Prostate gland (tissue), 2 donors: ENCODE measurements around the gene RANBP9. TPM values are rescaled to one million over a fixed set of nuclear protein-coding genes. Genes with fewer than 3 reads are reported as not detected.

Experiments
- DNase-seq: peaks from one replicate; pipeline ENCODE4 v3.0.0-alpha.2; 2019; ENCODE audit warnings: low spot score
- H3K27ac ChIP-seq, 2 donors: fragments of 200-600 bp; sonication (generic); 2 replicates each; pipeline ENCODE4 v1.5.1; 2017 to 2019
- H3K27me3 ChIP-seq: fragments of 200-600 bp; sonication (generic); replicated peaks from 2 replicates; pipeline ENCODE4 v1.5.1; 2019; ENCODE audit not compliant: insufficient read depth
- H3K36me3 ChIP-seq, 2 donors: fragments of 200-600 bp; sonication (generic); 1 replicate in 1 of 2; 2 replicates in 1 of 2; pipeline versions ENCODE4 v1.5.1 to v1.8.1; 2017 to 2019
- H3K4me1 ChIP-seq: fragments of 200-600 bp; sonication (generic); replicated peaks from 2 replicates; pipeline ENCODE4 v1.5.1; 2019
- H3K4me3 ChIP-seq, 2 donors: fragments of 200-600 bp; sonication (generic); 2 replicates each; pipeline ENCODE4 v1.5.1; 2017 to 2019
- H3K9me3 ChIP-seq: fragments of 200-600 bp; sonication (generic); 2 replicates; pipeline ENCODE4 v1.5.1; 2017
- CTCF ChIP-seq, 4 experiments: fragments of 200-600 bp in 2 of 4; fragments of 450-650 bp in 2 of 4; sonication (generic) in 2 of 4; IDR thresholded peaks; 1 replicate in 3 of 4; 2 replicates in 1 of 4; pipeline ENCODE4 v1.5.1; 2016 to 2019; ENCODE audit warnings: antibody characterized with exemption in 4 of 4, mild to moderate bottlenecking in 2 of 4, moderate library complexity in 2 of 4
- POLR2A ChIP-seq: fragments of 450-650 bp; IDR thresholded peaks from one replicate; pipeline ENCODE4 v1.6.1; 2016; ENCODE audit warnings: antibody characterized with exemption, mild to moderate bottlenecking
- POLR2AphosphoS5 ChIP-seq: sonication (generic); formaldehyde crosslinking; IDR thresholded peaks from one replicate; pipeline ENCODE4 v1.6.1; 2017; ENCODE audit warnings: antibody characterized with exemption
- WGBS: methylation state at CpG from one replicate; pipeline ENCODE4 v1.1.5; 2018; 5-methylcytosine and 5-hydroxymethylcytosine counted together
- intact Hi-C: fragments of 100-400 bp; cut with DNase I; formaldehyde crosslinking; loops from one replicate; pipeline ENCODE4 v1.14.2; 2022
- total RNA-seq, 2 donors: library from RNA; depleted of rRNA; stranded (reverse); fragments of >200 nt; gene quantifications; one replicate each; pipeline ENCODE4 v1.1.0, GENCODE V29; 2016

Gene RANBP9
- total RNA-seq, 2 donors from 2014 or later, result 37.8 to 59.0 TPM

GRCh38 chr6:13742961-13743735 is 31.5 kb upstream of the RANBP9 start:
- H3K4me3 ChIP-seq, result no peak overlapping the region
- H3K27ac ChIP-seq, result no peak overlapping the region
- H3K27me3 ChIP-seq, result no peaks in the 10 kb centered on the region
- TF ChIP-seq CTCF (IDR thresholded peaks at IDR 0.05) (no peak), POLR2AphosphoS5 (no peak), POLR2A (no peak)
- DNase-seq, result no peak
- intact Hi-C loops, result no loop called here
- H3K36me3 ChIP-seq, result no peaks in the 10 kb centered on the region
- H3K4me1 ChIP-seq, result no peaks in the 10 kb centered on the region
- no peaks in the 10 kb centered on the region for H3K9me3 ChIP-seq
- WGBS, result 64% methylated on average over 34 of the region's 56 CpGs

DNA sequence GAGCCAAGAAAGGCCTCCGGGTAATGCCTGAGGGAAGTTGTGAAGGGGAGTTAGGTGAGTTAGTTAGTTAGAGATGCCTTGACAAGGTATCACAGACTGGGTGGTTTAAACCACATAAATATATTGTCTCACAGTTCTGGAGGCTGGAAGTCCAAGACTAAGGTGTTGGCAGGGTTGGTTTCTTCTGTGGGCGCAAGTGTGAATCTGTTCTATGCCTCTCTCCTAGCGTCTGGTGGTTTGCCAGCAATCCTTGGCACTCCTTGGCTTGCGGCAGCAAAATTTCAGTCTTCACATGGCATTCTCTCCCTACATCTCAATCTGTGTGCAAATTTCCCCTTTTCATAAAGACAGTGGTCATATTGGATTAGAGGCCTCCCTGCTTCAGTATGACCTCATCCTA is 29.7 kb upstream of the RANBP9 start:
- Histone ChIP-seq H3K27ac (no peak overlapping the region), H3K4me3 (no peak overlapping the region), H3K27me3 (no peaks in the 10 kb centered on the region), H3K36me3 (no peaks in the 10 kb centered on the region), H3K4me1 (no peaks in the 10 kb centered on the region), H3K9me3 (no peaks in the 10 kb centered on the region)
- intact Hi-C loops, result no loop called here
- no peak for DNase-seq
- 86% methylated on average over 4 of the region's 4 CpGs for WGBS
- TF ChIP-seq CTCF (IDR thresholded peaks at IDR 0.05) (no peak), POLR2A (no peak), POLR2AphosphoS5 (no peak)

GRCh38 chr6:13735031-13735430 is 23.4 kb upstream of the RANBP9 start:
- Histone ChIP-seq H3K27ac (no peak overlapping the region), H3K4me1 (peaks cover 6% of the 10 kb centered on the region), H3K27me3 (no peaks in the 10 kb centered on the region), H3K36me3 (no peaks in the 10 kb centered on the region), H3K4me3 (no peak overlapping the region), H3K9me3 (no peaks in the 10 kb centered on the region)
- intact Hi-C loops, result no loop called here
- 86% methylated on average over 2 of the region's 2 CpGs for WGBS
- no peak for DNase-seq
- no peak for TF ChIP-seq POLR2A
- no peak for TF ChIP-seq CTCF (IDR thresholded peaks at IDR 0.05)
- no peak for TF ChIP-seq POLR2AphosphoS5

GRCh38 chr6:13733178-13733887 is 21.7 kb upstream of the RANBP9 start:
- TF ChIP-seq POLR2AphosphoS5 (peak; percentile 95), POLR2A (no peak)
- H3K36me3 ChIP-seq, result no peaks in the 10 kb centered on the region
- H3K4me3 ChIP-seq, result peak overlapping the region in 1 of 2 donors; percentile 11
- WGBS, result 6% methylated on average over 17 of the region's 17 CpGs
- no peaks in the 10 kb centered on the region for H3K9me3 ChIP-seq
- DNase-seq, result peak; percentile 84
- peak overlapping the region; percentile 59 to 70 for H3K27ac ChIP-seq
- H3K27me3 ChIP-seq, result no peaks in the 10 kb centered on the region
- intact Hi-C loops, result no loop called here
- H3K4me1 ChIP-seq, result peaks cover 6% of the 10 kb centered on the region

- peaks cover 6% of the 10 kb centered on the region for H3K4me1 ChIP-seq
- no peak overlapping the region for H3K27ac ChIP-seq
- intact Hi-C loops, result no loop called here
- H3K4me3 ChIP-seq, result no peak overlapping the region
- no peaks in the 10 kb centered on the region for H3K9me3 ChIP-seq
- DNase-seq, result no peak
- H3K27me3 ChIP-seq, result no peaks in the 10 kb centered on the region
- H3K36me3 ChIP-seq, result no peaks in the 10 kb centered on the region
- TF ChIP-seq CTCF (IDR thresholded peaks at IDR 0.05), result no peak
- no peak for TF ChIP-seq POLR2AphosphoS5
- no peak for TF ChIP-seq POLR2A
- 90% methylated on average over 7 of the region's 7 CpGs for WGBS
These were observed 19.1 kb upstream of the RANBP9 start for GRCh38 chr6:13730704-13731103.
